SIG-M5 treated with dmso at 0.1 percent for 504 hours (cell line): ENCODE measurements around the gene P4HA2.

Source experiments
- DNase-seq: peaks from one replicate; lab custom pipeline; 2025; ENCODE audit not compliant: unreplicated experiment; lab: John Stamatoyannopoulos, UW

Gene P4HA2

GRCh38 chr5:132264546-132265335 is 37.1 kb upstream of the P4HA2 start:
- DNase-seq = no peak

- DNase-seq = no peak
Measured at GRCh38 chr5:132263548-132264261, 36.1 kb upstream of the P4HA2 start.

- DNase-seq = no peak
Measured at GRCh38 chr5:132262882-132263547, 35.4 kb upstream of the P4HA2 start.

- DNase-seq = no peak
Measured at GRCh38 chr5:132261881-132262845, 34.5 kb upstream of the P4HA2 start.

- DNase-seq = peak; percentile 51
Measured at GRCh38 chr5:132260714-132261551, 33.3 kb upstream of the P4HA2 start.

- DNase-seq = no peak
Measured at GRCh38 chr5:132260051-132260450, 32.4 kb upstream of the P4HA2 start.

- no peak for DNase-seq
Measured at GRCh38 chr5:132259069-132259851, 31.6 kb upstream of the P4HA2 start.

- no peak for DNase-seq
Measured at GRCh38 chr5:132258102-132259068, 30.7 kb upstream of the P4HA2 start.

GRCh38 chr5:132257131-132258101 is 29.8 kb upstream of the P4HA2 start, which contains the start of gene PDLIM4:
Gene PDLIM4, plus strand, starts transcription at chr5:132257696. Its CDS starts 39 bp downstream, at chr5:132257735.
- DNase-seq = no peak

GRCh38 chr5:132256783-132257130 is 29.1 kb upstream of the P4HA2 start:
- DNase-seq = no peak

GRCh38 chr5:132256086-132256782 is 28.6 kb upstream of the P4HA2 start:
- no peak for DNase-seq

- no peak for DNase-seq
Measured at GRCh38 chr5:132254321-132254977, 26.8 kb upstream of the P4HA2 start.

GRCh38 chr5:132253452-132254320 is 26.0 kb upstream of the P4HA2 start:
- no peak for DNase-seq

GRCh38 chr5:132253008-132253441 is 25.4 kb upstream of the P4HA2 start:
- peak; percentile 12 for DNase-seq
